ENCODE results near the gene SUCLG1. TPM values are rescaled to one million over a fixed set of nuclear protein-coding genes. Genes with fewer than 3 reads are reported as not detected.

SUCLG1 gene
- total RNA-seq, 1 donor from 2014 or later: 58.9 TPM

- H3K9me3 ChIP-seq: no peaks in the 10 kb centered on the region
- DNase-seq: no peak
- no peak for TF ChIP-seq CTCF (IDR thresholded peaks at IDR 0.05)
- no peak overlapping the region for H3K27ac ChIP-seq
- intact Hi-C loops (cut with DNase I): no loop called here
- H3K36me3 ChIP-seq: no peaks in the 10 kb centered on the region
- ATAC-seq: no peak
- H3K27me3 ChIP-seq (ENCODE audit: low read depth): no peaks in the 10 kb centered on the region
- peaks cover 37% of the 10 kb centered on the region for H3K4me1 ChIP-seq
- H3K4me3 ChIP-seq: no peak overlapping the region
Measured at GRCh38 chr2:84456156-84456555, 2.9 kb downstream of the SUCLG1 start.

- Histone ChIP-seq H3K4me3 (no peak overlapping the region), H3K36me3 (no peaks in the 10 kb centered on the region), H3K27ac (no peak overlapping the region), H3K9me3 (no peaks in the 10 kb centered on the region), H3K27me3 (ENCODE audit: low read depth) (no peaks in the 10 kb centered on the region), H3K4me1 (peaks cover 41% of the 10 kb centered on the region)
- no peak for ATAC-seq
- intact Hi-C loops (cut with DNase I): no loop called here
- DNase-seq: no peak
- TF ChIP-seq CTCF (IDR thresholded peaks at IDR 0.05): no peak
Measured at GRCh38 chr2:84454581-84454980, 4.5 kb downstream of the SUCLG1 start.

GRCh38 chr2:84452624-84453023, 6.5 kb downstream of the SUCLG1 start:
- intact Hi-C loops (cut with DNase I): no loop called here
- ATAC-seq (no peak), DNase-seq (no peak)
- Histone ChIP-seq H3K4me3 (no peak overlapping the region), H3K4me1 (peaks cover 32% of the 10 kb centered on the region), H3K27me3 (ENCODE audit: low read depth) (no peaks in the 10 kb centered on the region), H3K9me3 (no peaks in the 10 kb centered on the region), H3K36me3 (peaks cover 16% of the 10 kb centered on the region), H3K27ac (no peak overlapping the region)
- TF ChIP-seq CTCF (IDR thresholded peaks at IDR 0.05): no peak

GRCh38 chr2:84451579-84451978, 7.5 kb downstream of the SUCLG1 start:
- Histone ChIP-seq H3K27ac (no peak overlapping the region), H3K4me1 (peaks cover 26% of the 10 kb centered on the region), H3K27me3 (ENCODE audit: low read depth) (no peaks in the 10 kb centered on the region), H3K4me3 (no peak overlapping the region), H3K36me3 (peaks cover 24% of the 10 kb centered on the region), H3K9me3 (no peaks in the 10 kb centered on the region)
- intact Hi-C loops (cut with DNase I): no loop called here
- DNase-seq: no peak
- ATAC-seq: no peak
- no peak for TF ChIP-seq CTCF (IDR thresholded peaks at IDR 0.05)

- Histone ChIP-seq H3K9me3 (no peaks in the 10 kb centered on the region), H3K27me3 (ENCODE audit: low read depth) (no peaks in the 10 kb centered on the region), H3K4me3 (no peak overlapping the region), H3K27ac (no peak overlapping the region), H3K4me1 (peaks cover 18% of the 10 kb centered on the region), H3K36me3 (peaks cover 34% of the 10 kb centered on the region)
- DNase-seq (no peak), ATAC-seq (peak in 1 of 2 donors; percentile 28)
- intact Hi-C loops (cut with DNase I): no loop called here
- no peak for TF ChIP-seq CTCF (IDR thresholded peaks at IDR 0.05)
Measured at GRCh38 chr2:84450288-84451227, 8.5 kb downstream of the SUCLG1 start.

All from lower lobe of right lung (tissue), 2 donors.